ENCODE measurements around the gene EEA1.

The EEA1 gene

GRCh38 chr12:92740411-92740810 lies 188.7 kb downstream of the EEA1 start:
- DNase-seq: no peak

GRCh38 chr12:92739113-92739512 lies 190.0 kb downstream of the EEA1 start:
- no peak for DNase-seq

GRCh38 chr12:92737855-92738850 lies 190.9 kb downstream of the EEA1 start:
- no peak for DNase-seq

- no peak for DNase-seq
These were observed 192.5 kb downstream of the EEA1 start for GRCh38 chr12:92736605-92737004.

GRCh38 chr12:92735131-92735721 lies 193.9 kb downstream of the EEA1 start:
- no peak for DNase-seq

- no peak for DNase-seq
These were observed 195.4 kb downstream of the EEA1 start for GRCh38 chr12:92733661-92734060.

- no peak for DNase-seq
These were observed 195.9 kb downstream of the EEA1 start for GRCh38 chr12:92733181-92733580.

- DNase-seq: no peak
These were observed 196.4 kb downstream of the EEA1 start for GRCh38 chr12:92732716-92733115.

- no peak for DNase-seq
These were observed 196.9 kb downstream of the EEA1 start for GRCh38 chr12:92732216-92732615.

- no peak for DNase-seq
These were observed 198.3 kb downstream of the EEA1 start for GRCh38 chr12:92730758-92731157.

GRCh38 chr12:92729773-92730305 lies 199.3 kb downstream of the EEA1 start:
- no peak for DNase-seq

GRCh38 chr12:92726850-92727249 lies 202.2 kb downstream of the EEA1 start:
- no peak for DNase-seq

- no peak for DNase-seq
These were observed 206.2 kb downstream of the EEA1 start for GRCh38 chr12:92722897-92723296.

- no peak for DNase-seq
These were observed 207.4 kb downstream of the EEA1 start for GRCh38 chr12:92721656-92722055.

GRCh38 chr12:92721130-92721529 lies 208.0 kb downstream of the EEA1 start:
- no peak for DNase-seq

Data from activated T-cell treated with anti-CD3 and anti-CD28 coated beads, Interleukin-2, amount 50 U/mL, for 1 hour (primary cell).